Measurements from ENCODE around the gene DCX. TPM values are rescaled to one million over a fixed set of nuclear protein-coding genes. Genes with fewer than 3 reads are reported as not detected.

The DCX gene
- under 1 TPM; under 0.01 to 0.01 TPM for polyA plus RNA-seq

DNA sequence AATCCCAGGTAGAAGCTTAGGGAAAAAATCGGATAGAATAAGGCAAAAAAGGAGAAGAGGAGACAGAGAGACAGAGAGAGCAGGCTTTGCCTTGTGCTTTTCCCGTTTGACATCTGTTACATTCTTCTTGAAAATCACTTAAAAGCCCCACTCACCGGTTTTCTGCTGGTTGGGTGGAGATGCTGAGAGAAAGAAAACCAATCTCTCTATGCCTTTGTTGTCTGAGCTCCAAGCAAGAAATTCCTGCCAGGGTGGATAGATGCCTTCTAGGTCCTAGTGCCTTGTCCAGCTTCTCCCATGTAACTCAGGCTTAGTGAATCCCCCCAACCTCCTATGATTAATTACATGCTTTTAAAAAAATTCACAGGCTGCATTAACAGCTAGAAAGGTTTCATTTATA lies at the start of gene DCX:
Gene DCX, minus strand, starts transcription at position 210 of the 400 bp plus-strand sequence. CDS start 1,794 bp downstream, outside the sequence.
- Histone ChIP-seq H3K9me3 (ENCODE audit: control insufficient read depth in 2 of 2, insufficient read depth in 1 of 2, low read depth in 1 of 2, low read length in 1 of 2) (no peaks in the 10 kb centered on the region), H3K36me3 (ENCODE audit: control insufficient read depth in 2 of 2, insufficient read depth in 2 of 2, low read length in 1 of 2) (no peaks in the 10 kb centered on the region), H3K27ac (ENCODE audit: low read depth in 2 of 2, low read length in 1 of 2) (no peak within 1 kb of the TSS), H3K27me3 (ENCODE audit: control insufficient read depth in 1 of 2, insufficient read depth in 2 of 2, low read length in 2 of 2) (peaks cover 0 to 6% of the 10 kb centered on the region in 2 donors), H3K4me1 (ENCODE audit: control insufficient read depth in 2 of 2, insufficient read depth in 2 of 2, low read length in 1 of 2) (no peaks in the 10 kb centered on the region), H3K4me3 (ENCODE audit: low read depth in 1 of 2, low read length in 2 of 2) (no peak within 1 kb of the TSS)
- 1 to 7% methylated on average over 3 of the region's 3 CpGs for WGBS, 2 donors

DNA sequence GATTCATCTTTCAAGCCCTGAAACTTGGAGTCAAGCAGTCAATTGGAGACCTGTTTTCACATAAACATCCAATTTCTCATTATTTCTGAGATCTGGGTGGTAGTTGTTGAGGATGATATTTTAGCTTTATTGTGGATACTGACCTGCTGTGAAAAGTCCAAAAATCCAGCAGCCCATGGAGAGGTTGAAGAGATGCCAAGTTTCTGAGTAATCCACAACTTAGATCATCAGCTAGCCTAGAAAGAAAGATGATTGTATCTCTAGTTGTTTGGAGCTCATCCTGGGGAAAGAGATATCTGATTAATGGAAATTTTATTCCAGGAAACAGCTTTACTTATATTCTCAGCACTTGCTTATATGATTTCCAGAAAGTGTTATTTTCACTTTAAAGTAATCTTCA lies 48.6 kb upstream of the DCX start:
- Histone ChIP-seq H3K27ac (ENCODE audit: low read depth in 2 of 2, low read length in 1 of 2) (no peak overlapping the region), H3K9me3 (ENCODE audit: control insufficient read depth in 2 of 2, insufficient read depth in 1 of 2, low read depth in 1 of 2, low read length in 1 of 2) (no peaks in the 10 kb centered on the region), H3K36me3 (ENCODE audit: control insufficient read depth in 2 of 2, insufficient read depth in 2 of 2, low read length in 1 of 2) (no peaks in the 10 kb centered on the region), H3K27me3 (ENCODE audit: control insufficient read depth in 1 of 2, insufficient read depth in 2 of 2, low read length in 2 of 2) (peaks cover 0 to 3% of the 10 kb centered on the region in 2 donors), H3K4me1 (ENCODE audit: control insufficient read depth in 2 of 2, insufficient read depth in 2 of 2, low read length in 1 of 2) (no peaks in the 10 kb centered on the region), H3K4me3 (ENCODE audit: low read depth in 1 of 2, low read length in 2 of 2) (no peak overlapping the region)

DNA sequence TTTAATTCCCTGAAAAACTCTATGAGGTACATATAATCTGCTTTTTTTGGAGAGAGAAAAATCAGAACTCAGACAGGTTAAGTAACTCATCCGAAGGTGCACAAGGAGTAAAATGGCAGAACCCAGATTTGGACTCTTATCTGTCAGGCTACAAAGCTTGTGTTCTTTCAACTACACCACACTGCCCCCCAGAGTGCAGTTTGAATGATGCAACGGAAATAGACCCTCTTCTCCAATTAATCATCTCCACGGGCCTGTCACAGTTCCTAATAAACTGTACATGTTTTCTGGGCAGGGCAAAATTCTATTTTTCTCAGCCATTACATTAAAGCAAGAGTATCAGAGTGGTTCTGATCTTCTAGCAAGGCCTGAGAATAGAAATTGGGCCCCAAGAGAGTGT lies 35.3 kb upstream of the DCX start:
- WGBS, 2 donors: 28 to 33% methylated on average over 3 of the region's 3 CpGs
- H3K4me3 ChIP-seq (ENCODE audit: low read depth in 1 of 2, low read length in 2 of 2): no peak overlapping the region
- H3K4me1 ChIP-seq (ENCODE audit: control insufficient read depth in 2 of 2, insufficient read depth in 2 of 2, low read length in 1 of 2): no peaks in the 10 kb centered on the region
- H3K27me3 ChIP-seq (ENCODE audit: control insufficient read depth in 1 of 2, insufficient read depth in 2 of 2, low read length in 2 of 2): peaks cover 0 to 5% of the 10 kb centered on the region in 2 donors
- no peaks in the 10 kb centered on the region for H3K9me3 ChIP-seq (ENCODE audit: control insufficient read depth in 2 of 2, insufficient read depth in 1 of 2, low read depth in 1 of 2, low read length in 1 of 2)
- H3K36me3 ChIP-seq (ENCODE audit: control insufficient read depth in 2 of 2, insufficient read depth in 2 of 2, low read length in 1 of 2): no peaks in the 10 kb centered on the region
- no peak overlapping the region for H3K27ac ChIP-seq (ENCODE audit: low read depth in 2 of 2, low read length in 1 of 2)

- H3K27me3 ChIP-seq (ENCODE audit: control insufficient read depth in 1 of 2, insufficient read depth in 2 of 2, low read length in 2 of 2): peaks cover 0 to 5% of the 10 kb centered on the region in 2 donors
- no peaks in the 10 kb centered on the region for H3K9me3 ChIP-seq (ENCODE audit: control insufficient read depth in 2 of 2, insufficient read depth in 1 of 2, low read depth in 1 of 2, low read length in 1 of 2)
- H3K4me1 ChIP-seq (ENCODE audit: control insufficient read depth in 2 of 2, insufficient read depth in 2 of 2, low read length in 1 of 2): no peaks in the 10 kb centered on the region
- H3K4me3 ChIP-seq (ENCODE audit: low read depth in 1 of 2, low read length in 2 of 2): no peak overlapping the region
- WGBS, 2 donors: 30 to 31% methylated on average over 3 of the region's 3 CpGs
- no peak overlapping the region for H3K27ac ChIP-seq (ENCODE audit: low read depth in 2 of 2, low read length in 1 of 2)
- no peaks in the 10 kb centered on the region for H3K36me3 ChIP-seq (ENCODE audit: control insufficient read depth in 2 of 2, insufficient read depth in 2 of 2, low read length in 1 of 2)
These were observed 33.5 kb upstream of the DCX start for GRCh38 chrX:111445485-111445884.

DNA sequence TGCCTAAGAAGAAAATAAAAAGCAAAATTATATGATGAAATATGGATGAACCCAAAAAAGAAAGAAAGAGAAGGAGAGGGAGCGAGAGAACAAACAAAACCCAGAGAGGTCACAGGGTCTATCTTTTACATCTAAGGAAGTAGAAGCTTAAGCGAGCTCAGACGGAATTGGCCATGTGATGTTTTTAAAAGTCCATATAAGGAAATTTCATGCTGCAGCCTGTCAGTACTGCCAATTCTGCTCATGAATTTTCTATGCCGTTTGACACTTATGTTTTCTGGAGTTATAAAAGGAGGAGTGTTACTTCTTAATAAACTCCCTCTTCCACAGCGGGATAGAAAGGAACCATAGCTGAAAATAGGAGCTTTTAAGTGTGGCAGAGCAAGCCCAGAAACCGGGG lies 32.9 kb upstream of the DCX start:
- no peak overlapping the region for H3K4me3 ChIP-seq (ENCODE audit: low read depth in 1 of 2, low read length in 2 of 2)
- H3K36me3 ChIP-seq (ENCODE audit: control insufficient read depth in 2 of 2, insufficient read depth in 2 of 2, low read length in 1 of 2): no peaks in the 10 kb centered on the region
- no peak overlapping the region for H3K27ac ChIP-seq (ENCODE audit: low read depth in 2 of 2, low read length in 1 of 2)
- 24 to 33% methylated on average over 6 of the region's 6 CpGs for WGBS, 2 donors
- peaks cover 0 to 5% of the 10 kb centered on the region in 2 donors for H3K27me3 ChIP-seq (ENCODE audit: control insufficient read depth in 1 of 2, insufficient read depth in 2 of 2, low read length in 2 of 2)
- H3K4me1 ChIP-seq (ENCODE audit: control insufficient read depth in 2 of 2, insufficient read depth in 2 of 2, low read length in 1 of 2): no peaks in the 10 kb centered on the region
- H3K9me3 ChIP-seq (ENCODE audit: control insufficient read depth in 2 of 2, insufficient read depth in 1 of 2, low read depth in 1 of 2, low read length in 1 of 2): no peaks in the 10 kb centered on the region

- peaks cover 0 to 5% of the 10 kb centered on the region in 2 donors for H3K27me3 ChIP-seq (ENCODE audit: control insufficient read depth in 1 of 2, insufficient read depth in 2 of 2, low read length in 2 of 2)
- H3K4me1 ChIP-seq (ENCODE audit: control insufficient read depth in 2 of 2, insufficient read depth in 2 of 2, low read length in 1 of 2): no peaks in the 10 kb centered on the region
- 83 to 88% methylated on average over 1 of the region's 1 CpG for WGBS, 2 donors
- no peak overlapping the region for H3K27ac ChIP-seq (ENCODE audit: low read depth in 2 of 2, low read length in 1 of 2)
- H3K36me3 ChIP-seq (ENCODE audit: control insufficient read depth in 2 of 2, insufficient read depth in 2 of 2, low read length in 1 of 2): no peaks in the 10 kb centered on the region
- no peak overlapping the region for H3K4me3 ChIP-seq (ENCODE audit: low read depth in 1 of 2, low read length in 2 of 2)
- H3K9me3 ChIP-seq (ENCODE audit: control insufficient read depth in 2 of 2, insufficient read depth in 1 of 2, low read depth in 1 of 2, low read length in 1 of 2): no peaks in the 10 kb centered on the region
These were observed 32.0 kb upstream of the DCX start for GRCh38 chrX:111443946-111444345.

DNA sequence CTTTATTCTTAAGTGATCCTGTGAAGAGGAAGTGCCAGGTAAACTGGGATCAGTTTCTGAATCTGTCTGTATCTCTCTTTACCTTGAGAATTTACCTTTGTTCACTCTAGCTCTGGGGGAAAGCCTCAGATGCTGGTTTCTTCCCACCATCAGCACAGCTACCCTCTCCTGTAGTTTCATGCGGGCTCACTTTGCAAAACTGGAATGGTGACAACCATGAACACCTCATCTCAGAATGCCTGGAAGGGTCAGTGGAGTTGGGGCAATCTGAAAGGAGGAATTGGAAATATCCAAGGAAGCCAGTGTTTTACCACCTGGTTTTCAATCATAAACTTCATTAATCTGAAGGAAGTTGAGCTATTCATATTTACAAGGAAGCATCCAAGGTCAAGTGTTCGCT lies 30.8 kb upstream of the DCX start:
- Histone ChIP-seq H3K27ac (ENCODE audit: low read depth in 2 of 2, low read length in 1 of 2) (no peak overlapping the region), H3K36me3 (ENCODE audit: control insufficient read depth in 2 of 2, insufficient read depth in 2 of 2, low read length in 1 of 2) (no peaks in the 10 kb centered on the region), H3K4me1 (ENCODE audit: control insufficient read depth in 2 of 2, insufficient read depth in 2 of 2, low read length in 1 of 2) (no peaks in the 10 kb centered on the region), H3K4me3 (ENCODE audit: low read depth in 1 of 2, low read length in 2 of 2) (no peak overlapping the region), H3K27me3 (ENCODE audit: control insufficient read depth in 1 of 2, insufficient read depth in 2 of 2, low read length in 2 of 2) (peaks cover 0 to 5% of the 10 kb centered on the region in 2 donors), H3K9me3 (ENCODE audit: control insufficient read depth in 2 of 2, insufficient read depth in 1 of 2, low read depth in 1 of 2, low read length in 1 of 2) (no peaks in the 10 kb centered on the region)
- WGBS, 2 donors: 78 to 79% methylated on average over 2 of the region's 2 CpGs

DNA sequence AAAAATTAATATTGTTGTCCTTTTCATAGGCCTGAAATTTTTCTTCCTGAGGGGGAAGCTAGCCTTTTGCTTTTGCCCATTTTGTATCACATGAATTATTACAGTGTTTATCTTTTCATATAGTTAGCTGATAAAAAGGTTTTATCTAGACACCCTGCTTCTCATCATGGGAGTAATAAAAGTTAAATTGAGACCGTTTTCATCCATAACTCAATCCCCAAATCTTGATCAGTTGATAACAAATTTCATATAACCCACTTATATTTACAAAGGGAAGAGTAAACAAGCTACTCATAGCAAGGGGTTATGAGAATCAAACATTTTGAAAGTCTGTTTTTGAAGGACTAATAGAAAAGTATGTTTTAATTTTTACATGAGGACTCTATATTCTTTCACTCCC lies 23.5 kb upstream of the DCX start:
- no peak overlapping the region for H3K27ac ChIP-seq (ENCODE audit: low read depth in 2 of 2, low read length in 1 of 2)
- no peaks in the 10 kb centered on the region for H3K27me3 ChIP-seq (ENCODE audit: control insufficient read depth in 1 of 2, insufficient read depth in 2 of 2, low read length in 2 of 2)
- H3K36me3 ChIP-seq (ENCODE audit: control insufficient read depth in 2 of 2, insufficient read depth in 2 of 2, low read length in 1 of 2): no peaks in the 10 kb centered on the region
- no peaks in the 10 kb centered on the region for H3K9me3 ChIP-seq (ENCODE audit: control insufficient read depth in 2 of 2, insufficient read depth in 1 of 2, low read depth in 1 of 2, low read length in 1 of 2)
- H3K4me3 ChIP-seq (ENCODE audit: low read depth in 1 of 2, low read length in 2 of 2): no peak overlapping the region
- WGBS, 2 donors: 38 to 81% methylated on average over 1 of the region's 1 CpG
- H3K4me1 ChIP-seq (ENCODE audit: control insufficient read depth in 2 of 2, insufficient read depth in 2 of 2, low read length in 1 of 2): no peaks in the 10 kb centered on the region

DNA sequence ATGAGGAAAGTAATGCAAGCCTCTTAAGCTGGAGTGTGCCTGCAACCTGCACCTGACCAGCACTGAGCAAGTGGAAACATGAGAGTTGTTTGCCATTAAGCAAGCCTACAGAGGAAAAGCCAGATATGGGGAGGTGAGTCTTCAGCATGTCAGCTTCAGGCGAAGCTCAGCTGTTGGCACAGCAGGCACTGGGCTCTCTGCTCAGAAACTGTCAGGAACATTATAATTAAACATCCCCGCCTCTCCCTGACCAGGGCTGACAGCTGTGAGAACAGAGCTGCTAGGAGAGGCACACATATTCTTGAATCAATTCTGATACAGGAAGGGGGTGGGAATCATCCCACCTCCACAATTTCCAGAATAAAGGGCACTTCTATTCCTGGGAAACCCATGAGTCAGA lies 19.0 kb upstream of the DCX start:
- Histone ChIP-seq H3K4me3 (ENCODE audit: low read depth in 1 of 2, low read length in 2 of 2) (no peak overlapping the region), H3K36me3 (ENCODE audit: control insufficient read depth in 2 of 2, insufficient read depth in 2 of 2, low read length in 1 of 2) (no peaks in the 10 kb centered on the region), H3K9me3 (ENCODE audit: control insufficient read depth in 2 of 2, insufficient read depth in 1 of 2, low read depth in 1 of 2, low read length in 1 of 2) (no peaks in the 10 kb centered on the region), H3K27ac (ENCODE audit: low read depth in 2 of 2, low read length in 1 of 2) (no peak overlapping the region), H3K4me1 (ENCODE audit: control insufficient read depth in 2 of 2, insufficient read depth in 2 of 2, low read length in 1 of 2) (no peaks in the 10 kb centered on the region), H3K27me3 (ENCODE audit: control insufficient read depth in 1 of 2, insufficient read depth in 2 of 2, low read length in 2 of 2) (peaks cover 0 to 3% of the 10 kb centered on the region in 2 donors)
- WGBS, 2 donors: 30 to 43% methylated on average over 2 of the region's 2 CpGs

GRCh38 chrX:111411557-111411956 lies 435 bp downstream of the DCX start:
- Histone ChIP-seq H3K36me3 (ENCODE audit: control insufficient read depth in 2 of 2, insufficient read depth in 2 of 2, low read length in 1 of 2) (no peaks in the 10 kb centered on the region), H3K9me3 (ENCODE audit: control insufficient read depth in 2 of 2, insufficient read depth in 1 of 2, low read depth in 1 of 2, low read length in 1 of 2) (no peaks in the 10 kb centered on the region), H3K4me1 (ENCODE audit: control insufficient read depth in 2 of 2, insufficient read depth in 2 of 2, low read length in 1 of 2) (no peaks in the 10 kb centered on the region), H3K4me3 (ENCODE audit: low read depth in 1 of 2, low read length in 2 of 2) (no peak overlapping the region), H3K27me3 (ENCODE audit: control insufficient read depth in 1 of 2, insufficient read depth in 2 of 2, low read length in 2 of 2) (peaks cover 0 to 6% of the 10 kb centered on the region in 2 donors), H3K27ac (ENCODE audit: low read depth in 2 of 2, low read length in 1 of 2) (no peak overlapping the region)
- 42 to 52% methylated on average over 2 of the region's 2 CpGs for WGBS, 2 donors

Measured in esophagus (tissue), 2 donors.